AML-193 (cell line): ENCODE results near the gene SH3D19.
"Not testable (repeated sequence)": the region's sequence is repeated elsewhere in the genome, so short reads cannot be mapped to it uniquely, and the experiment has no call there.

Experiments
- DNase-seq, 2 experiments: peaks; one replicate each; lab custom pipeline; 2025; lab: John Stamatoyannopoulos, UW

The SH3D19 gene

GRCh38 chr4:151098979-151099228, 226.5 kb downstream of the SH3D19 start:
- DNase-seq, result no peak

GRCh38 chr4:151097759-151098158, 227.6 kb downstream of the SH3D19 start:
- no peak for DNase-seq

- no peak for DNase-seq
These were observed 230.3 kb downstream of the SH3D19 start for GRCh38 chr4:151095142-151095541.

GRCh38 chr4:151094290-151094751, 231.1 kb downstream of the SH3D19 start:
- DNase-seq, result no peak

- no peak for DNase-seq
These were observed 232.2 kb downstream of the SH3D19 start for GRCh38 chr4:151093203-151093602.

GRCh38 chr4:151092488-151092887, 232.9 kb downstream of the SH3D19 start:
- DNase-seq, result no peak

GRCh38 chr4:151091047-151091446, 234.4 kb downstream of the SH3D19 start:
- no peak for DNase-seq

GRCh38 chr4:151087467-151087866, 237.9 kb downstream of the SH3D19 start:
- DNase-seq, result no peak

GRCh38 chr4:151077978-151078377, 247.4 kb downstream of the SH3D19 start:
- DNase-seq, result not testable (repeated sequence)

GRCh38 chr4:151074416-151074916, 250.9 kb downstream of the SH3D19 start:
- DNase-seq, result no peak
